HEK293 (cell line): ENCODE measurements around the gene DAG1.

Experiments used
- CTCF ChIA-PET: fragments of 350-600 bp; formaldehyde crosslinking; extraction: SDS; loops from one replicate; lab custom pipeline; 2021; ENCODE audit warnings: antibody characterized with exemption; lab: Yijun Ruan, JAX
- POLR2A ChIA-PET: fragments of 300-600 bp; formaldehyde crosslinking; extraction: SDS; loops from one replicate; lab custom pipeline; 2020; ENCODE audit warnings: antibody characterized with exemption, inconsistent platforms; lab: Yijun Ruan, JAX
- H3K27ac ChIP-seq: fragments of 200-500 bp; sonication (Bioruptor generic); 2 replicates; pipeline ENCODE4 v1.5.1; 2014; ENCODE audit warnings: low read depth, low read length, control low read depth, inconsistent platforms; ENCODE audit errors: extremely low read depth
- H3K36me3 ChIP-seq, 2 experiments: fragments of 200-500 bp in 1 of 2; sonication (Bioruptor generic) in 1 of 2; 1 replicate in 1 of 2; 2 replicates in 1 of 2; pipeline ENCODE4 v1.5.1; 2014 to 2017; ENCODE audit warnings: inconsistent platforms in 2 of 2, low read length in 2 of 2; ENCODE audit not compliant: control insufficient read depth in 2 of 2, insufficient read depth in 1 of 2
- H3K4me1 ChIP-seq: fragments of 200-500 bp; sonication (Bioruptor generic); 2 replicates; pipeline ENCODE4 v1.5.1; 2014; ENCODE audit warnings: mild to moderate bottlenecking, low read length, inconsistent platforms; ENCODE audit not compliant: control insufficient read depth, insufficient read depth
- H3K4me3 ChIP-seq: 2 replicates; pipeline ENCODE4 v1.5.1; 2011; ENCODE audit warnings: low read depth, mild to moderate bottlenecking, control low read depth, low read length, moderate library complexity
- H3K9me3 ChIP-seq: fragments of 200-500 bp; sonication (Bioruptor generic); 2 replicates; pipeline ENCODE4 v1.5.1; 2014; ENCODE audit warnings: low read depth, low read length, inconsistent platforms; ENCODE audit not compliant: control insufficient read depth, insufficient read depth
- BCL11B ChIP-seq: fragments of 450-650 bp; formaldehyde crosslinking; IDR thresholded peaks from 2 replicates; pipeline ENCODE4 v1.5.1; 2016; ENCODE audit warnings: low read depth, missing biosample characterization, missing genetic modification characterization
- CTCF ChIP-seq: fragments of 450-650 bp; formaldehyde crosslinking; IDR thresholded peaks from 2 replicates; pipeline ENCODE4 v1.5.1; 2016; ENCODE audit warnings: missing biosample characterization, missing genetic modification characterization
- GFI1B ChIP-seq: fragments of 450-650 bp; formaldehyde crosslinking; IDR thresholded peaks from 2 replicates; pipeline ENCODE4 v1.5.1; 2016; ENCODE audit warnings: missing biosample characterization, missing genetic modification characterization
- GLI4 ChIP-seq: fragments of 450-650 bp; formaldehyde crosslinking; IDR thresholded peaks from 2 replicates; pipeline ENCODE4 v1.5.1; 2016; ENCODE audit warnings: missing biosample characterization, missing genetic modification characterization
- GLIS1 ChIP-seq: fragments of 450-650 bp; formaldehyde crosslinking; IDR thresholded peaks from 2 replicates; pipeline ENCODE4 v1.5.1; 2016; ENCODE audit warnings: missing biosample characterization, missing genetic modification characterization
- IKZF3 ChIP-seq: fragments of 450-650 bp; IDR thresholded peaks from 2 replicates; pipeline ENCODE4 v1.5.0; 2018; ENCODE audit warnings: missing biosample characterization, mild to moderate bottlenecking, missing genetic modification characterization, moderate library complexity
- KLF1 ChIP-seq: fragments of 450-650 bp; formaldehyde crosslinking; IDR thresholded peaks from 2 replicates; pipeline ENCODE4 v1.5.1; 2016; ENCODE audit warnings: missing biosample characterization, missing genetic modification characterization
- KLF10 ChIP-seq: fragments of 450-650 bp; IDR thresholded peaks from 2 replicates; pipeline ENCODE4 v1.5.1; 2018; ENCODE audit warnings: missing biosample characterization, mild to moderate bottlenecking, missing genetic modification characterization
- KLF9 ChIP-seq: fragments of 450-650 bp; formaldehyde crosslinking; IDR thresholded peaks from 2 replicates; pipeline ENCODE4 v1.5.1; 2016; ENCODE audit warnings: missing biosample characterization, missing genetic modification characterization, low read depth
- SCRT2 ChIP-seq: fragments of 450-650 bp; formaldehyde crosslinking; IDR thresholded peaks from 2 replicates; pipeline ENCODE4 v1.5.1; 2016; ENCODE audit warnings: missing biosample characterization, missing genetic modification characterization
- SP3 ChIP-seq: fragments of 450-650 bp; formaldehyde crosslinking; IDR thresholded peaks from 2 replicates; pipeline ENCODE4 v1.5.1; 2016; ENCODE audit warnings: missing biosample characterization, missing genetic modification characterization
- ZBTB17 ChIP-seq: fragments of 450-650 bp; formaldehyde crosslinking; IDR thresholded peaks from 2 replicates; pipeline ENCODE4 v1.5.1; 2016; ENCODE audit warnings: missing biosample characterization, missing genetic modification characterization
- ZBTB20 ChIP-seq: fragments of 450-650 bp; formaldehyde crosslinking; IDR thresholded peaks from 2 replicates; pipeline ENCODE4 v1.5.1; 2016; ENCODE audit warnings: missing biosample characterization, missing genetic modification characterization
- ZBTB6 ChIP-seq: fragments of 450-650 bp; formaldehyde crosslinking; IDR thresholded peaks from 2 replicates; pipeline ENCODE4 v1.5.1; 2017; ENCODE audit warnings: missing biosample characterization, missing genetic modification characterization
- ZBTB8A ChIP-seq: fragments of 450-650 bp; formaldehyde crosslinking; IDR thresholded peaks from 2 replicates; pipeline ENCODE4 v1.5.1; 2016; ENCODE audit warnings: missing biosample characterization, missing genetic modification characterization
- ZEB2 ChIP-seq: fragments of 450-650 bp; formaldehyde crosslinking; IDR thresholded peaks from 2 replicates; pipeline ENCODE4 v1.5.1; 2016; ENCODE audit warnings: missing biosample characterization, missing genetic modification characterization
- ZFHX2 ChIP-seq: fragments of 450-650 bp; formaldehyde crosslinking; conservative IDR thresholded peaks from 2 replicates; pipeline ENCODE4 v1.5.1; 2016; ENCODE audit warnings: missing biosample characterization, missing genetic modification characterization
- ZNF146 ChIP-seq: fragments of 450-650 bp; formaldehyde crosslinking; IDR thresholded peaks from 2 replicates; pipeline ENCODE4 v1.5.1; 2016; ENCODE audit warnings: missing biosample characterization, missing genetic modification characterization
- ZNF174 ChIP-seq: fragments of 450-650 bp; formaldehyde crosslinking; IDR thresholded peaks from 2 replicates; pipeline ENCODE4 v1.5.0; 2017; ENCODE audit warnings: missing biosample characterization, mild to moderate bottlenecking, missing genetic modification characterization
- ZNF175 ChIP-seq: fragments of 450-650 bp; formaldehyde crosslinking; IDR thresholded peaks from 2 replicates; pipeline ENCODE4 v1.5.1; 2016; ENCODE audit warnings: missing biosample characterization, missing genetic modification characterization
- ZNF341 ChIP-seq: fragments of 450-650 bp; formaldehyde crosslinking; IDR thresholded peaks from 2 replicates; pipeline ENCODE4; 2016; ENCODE audit warnings: low read depth, missing biosample characterization, missing genetic modification characterization
- ZNF362 ChIP-seq: fragments of 450-650 bp; formaldehyde crosslinking; IDR thresholded peaks from 2 replicates; pipeline ENCODE4 v1.5.1; 2016; ENCODE audit warnings: missing biosample characterization, missing genetic modification characterization
- ZNF416 ChIP-seq: fragments of 450-650 bp; formaldehyde crosslinking; IDR thresholded peaks from 2 replicates; pipeline ENCODE4 v1.5.1; 2016; ENCODE audit warnings: missing biosample characterization, missing genetic modification characterization
- ZNF423 ChIP-seq: fragments of 450-650 bp; formaldehyde crosslinking; IDR thresholded peaks from 2 replicates; pipeline ENCODE4 v1.5.1; 2016; ENCODE audit warnings: missing biosample characterization, missing genetic modification characterization
- ZNF677 ChIP-seq: fragments of 450-650 bp; IDR thresholded peaks from 2 replicates; pipeline ENCODE4 v1.5.0; 2018; ENCODE audit warnings: missing biosample characterization, mild to moderate bottlenecking, missing genetic modification characterization, moderate library complexity
- ZNF692 ChIP-seq: fragments of 450-650 bp; formaldehyde crosslinking; IDR thresholded peaks from 2 replicates; pipeline ENCODE4 v1.5.1; 2016; ENCODE audit warnings: missing biosample characterization, missing genetic modification characterization
- ZSCAN4 ChIP-seq: fragments of 450-650 bp; formaldehyde crosslinking; IDR thresholded peaks from 2 replicates; pipeline ENCODE4 v1.5.1; 2017; ENCODE audit warnings: missing biosample characterization, missing genetic modification characterization
- ZXDB ChIP-seq: fragments of 450-650 bp; formaldehyde crosslinking; IDR thresholded peaks from 2 replicates; pipeline ENCODE4 v1.5.1; 2016; ENCODE audit warnings: missing biosample characterization, missing genetic modification characterization

The DAG1 gene

GRCh38 chr3:49469936-49470713 is at the start of gene DAG1 (continued):
- TF ChIP-seq ZNF692 (tag by site-specific recombination), result peak; percentile 81
- TF ChIP-seq ZBTB6, result peak; percentile 20; the same call in 1 of the 2 replicates
- TF ChIP-seq KLF9 (tag by site-specific recombination), result peak; percentile 81
- 0 out of 2 replicates have a peak, but pooled peaks have one; percentile 50 for TF ChIP-seq ZBTB17 (tag by site-specific recombination)
- TF ChIP-seq GLI4 (tag by site-specific recombination), result no peak
- TF ChIP-seq SP3, result peak; percentile 14; the same call in 1 of the 2 replicates
- no peak for TF ChIP-seq ZNF362 (tag by site-specific recombination)
- peak; percentile 91 for TF ChIP-seq ZBTB8A (tag by site-specific recombination)
- TF ChIP-seq ZNF677 (tag by site-specific recombination), result peak; percentile 43; the same call in 1 of the 2 replicates
- no peak for TF ChIP-seq ZNF416
- TF ChIP-seq ZNF175 (tag by site-specific recombination), result no peak
- TF ChIP-seq ZXDB (tag by site-specific recombination), result peak; percentile 39; the same call in 1 of the 2 replicates
- peak; percentile 88 for TF ChIP-seq ZNF341 (tag by site-specific recombination)
- peak; percentile 42; the same call in 1 of the 2 replicates for TF ChIP-seq ZFHX2 (tag by site-specific recombination)
- TF ChIP-seq ZBTB20 (tag by site-specific recombination), result peak; percentile 92
- peak; percentile 68 for TF ChIP-seq ZNF423 (tag by site-specific recombination)
- peak; percentile 90 for TF ChIP-seq KLF10 (tag by site-specific recombination)
- 0 out of 2 replicates have a peak, but pooled peaks have one; percentile 3 for TF ChIP-seq ZNF146 (tag by site-specific recombination)
- no peak; the same call in none of the 2 replicates for TF ChIP-seq ZEB2 (tag by site-specific recombination)
- 0 out of 2 replicates have a peak, but pooled peaks have one; percentile 32 for TF ChIP-seq IKZF3 (tag by site-specific recombination)
- TF ChIP-seq SCRT2 (tag by site-specific recombination), result peak; percentile 98

GRCh38 chr3:49421890-49422378 is 48.1 kb upstream of the DAG1 start:
- POLR2A ChIA-PET, result interaction anchor here (1.2 kb wide), 1 partner anchor 10 kb away, joined by 3 read pairs; the partner anchor contains the start of gene RHOA
- CTCF ChIA-PET, result no interaction called here
- no peaks in the 10 kb centered on the region for H3K4me1 ChIP-seq
- no peak overlapping the region for H3K4me3 ChIP-seq
- H3K36me3 ChIP-seq, result peaks cover 0 to 41% of the 10 kb centered on the region in 2 experiments; a peak in 1 of 3 replicates
- H3K9me3 ChIP-seq, result no peaks in the 10 kb centered on the region
- no peak overlapping the region for H3K27ac ChIP-seq
- TF ChIP-seq IKZF3 (tag by site-specific recombination) (no peak), GFI1B (tag by site-specific recombination) (no peak), KLF1 (tag by site-specific recombination) (no peak), GLIS1 (tag by site-specific recombination) (no peak), CTCF (tag by site-specific recombination) (no peak), ZNF174 (tag by site-specific recombination) (no peak), ZSCAN4 (tag by site-specific recombination) (no peak), BCL11B (tag by site-specific recombination) (no peak)
